H1 (cell line): ENCODE data around the gene TSPAN9. TPM values are rescaled to one million over a fixed set of nuclear protein-coding genes. Genes with fewer than 3 reads are reported as not detected.

ENCODE experiments used
- JUND ChIP-seq: IDR thresholded peaks from 2 replicates; pipeline ENCODE4 v1.6.1; 2011; ENCODE audit warnings: mild to moderate bottlenecking, improper control_type of control experiment, low read length
- POLR2A ChIP-seq, 2 experiments: IDR thresholded peaks; 1 replicate in 1 of 2; 2 replicates in 1 of 2; pipeline ENCODE4 v1.6.1; 2011; ENCODE audit warnings: low read depth in 2 of 2, low read length in 2 of 2, mild to moderate bottlenecking in 2 of 2; ENCODE audit errors: control extremely low read depth in 1 of 2
- polyA plus RNA-seq, 7 experiments: library from polyadenylated mRNA; depleted of rRNA in 3 of 7; stranded (reverse) in 5 of 7; unstranded in 2 of 7; fragments of >200 nt in 5 of 7; fragments of 200-250 nt in 2 of 7; gene quantifications; 1 replicate in 5 of 7; 2 replicates in 1 of 7; 4 replicates in 1 of 7; pipeline versions ENCODE4 v1.2.1 to v1.2.3, GENCODE V29; 2011 to 2013; ENCODE audit warnings: missing spikeins in 2 of 7, mixed read lengths in 2 of 7
- total RNA-seq: library from RNA; stranded (reverse); fragmentation: NEBNext Ultra II Directional; extraction: Animal tissue kit (Norgen Biotek cat#: 25700); gene quantifications from 2 replicates; pipeline ENCODE4 v1.2.1, GENCODE V29; 2021
- TF ChIP-seq, protein P1 (sequence below): IDR thresholded peaks from 2 replicates; pipeline ENCODE4 v1.6.1; 2011; ENCODE audit warnings: low read depth, mild to moderate bottlenecking, low read length; ENCODE audit not compliant: insufficient read depth
- TF ChIP-seq, protein P2 (sequence below): IDR thresholded peaks from 2 replicates; pipeline ENCODE4 v1.6.1; 2012; ENCODE audit warnings: low read length, inconsistent platforms

Gene TSPAN9
- total and polyA plus RNA-seq, 2 of the 8 experiments (the other 6 are each of a cell fraction or from before 2014, with no cell fraction given) = 11.5 to 29.1 TPM

DNA sequence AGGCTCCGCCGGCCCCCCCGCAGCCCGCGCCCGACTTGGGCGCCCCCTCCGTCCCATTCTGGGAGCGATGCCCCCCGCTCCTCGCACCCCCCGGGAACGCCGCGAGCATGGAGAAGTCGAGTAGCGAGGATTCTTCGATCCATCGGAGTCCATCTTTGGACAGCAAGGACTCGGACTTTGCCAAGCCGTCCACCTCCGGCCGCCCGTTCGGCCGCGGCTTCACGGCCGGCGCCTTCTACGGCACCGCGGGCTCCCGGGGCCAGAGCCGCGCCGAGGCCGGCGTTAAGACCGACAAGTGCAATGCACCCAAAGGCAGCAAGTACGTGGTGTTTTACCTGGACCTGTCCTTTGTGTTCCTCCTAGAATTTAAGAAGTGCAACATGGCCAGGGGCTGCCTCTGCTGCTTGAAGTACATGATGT lies 123.6 kb downstream of the TSPAN9 start (continued):
- TF ChIP-seq, protein P1, sequence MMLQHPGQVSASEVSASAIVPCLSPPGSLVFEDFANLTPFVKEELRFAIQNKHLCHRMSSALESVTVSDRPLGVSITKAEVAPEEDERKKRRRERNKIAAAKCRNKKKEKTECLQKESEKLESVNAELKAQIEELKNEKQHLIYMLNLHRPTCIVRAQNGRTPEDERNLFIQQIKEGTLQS = no peak
- TF ChIP-seq POLR2A (IDR thresholded peaks at IDR 0.05; ENCODE audit: control extremely low read depth in 1 of 2, low read depth in 2 of 2, low read length in 2 of 2) (no peak), JUND (no peak)
- TF ChIP-seq, protein P2, sequence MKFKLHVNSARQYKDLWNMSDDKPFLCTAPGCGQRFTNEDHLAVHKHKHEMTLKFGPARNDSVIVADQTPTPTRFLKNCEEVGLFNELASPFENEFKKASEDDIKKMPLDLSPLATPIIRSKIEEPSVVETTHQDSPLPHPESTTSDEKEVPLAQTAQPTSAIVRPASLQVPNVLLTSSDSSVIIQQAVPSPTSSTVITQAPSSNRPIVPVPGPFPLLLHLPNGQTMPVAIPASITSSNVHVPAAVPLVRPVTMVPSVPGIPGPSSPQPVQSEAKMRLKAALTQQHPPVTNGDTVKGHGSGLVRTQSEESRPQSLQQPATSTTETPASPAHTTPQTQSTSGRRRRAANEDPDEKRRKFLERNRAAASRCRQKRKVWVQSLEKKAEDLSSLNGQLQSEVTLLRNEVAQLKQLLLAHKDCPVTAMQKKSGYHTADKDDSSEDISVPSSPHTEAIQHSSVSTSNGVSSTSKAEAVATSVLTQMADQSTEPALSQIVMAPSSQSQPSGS = no peak
